Uterus (tissue), 4 donors: ENCODE results near the gene DENND6A. TPM values are rescaled to one million over a fixed set of nuclear protein-coding genes. Genes with fewer than 3 reads are reported as not detected.
"Not testable (repeated sequence)": the region's sequence is repeated elsewhere in the genome, so short reads cannot be mapped to it uniquely, and the experiment has no call there.

Experiments
- DNase-seq, 2 donors: peaks; one replicate each; pipeline ENCODE4 v3.0.0-alpha.2; 2019 to 2020
- H3K27ac ChIP-seq, 2 donors: fragments of 200-600 bp; sonication (generic); 1 replicate in 1 of 2; 2 replicates in 1 of 2; pipeline ENCODE4 v1.5.1; 2016 to 2018
- H3K27me3 ChIP-seq, 2 donors: fragments of 200-600 bp; sonication (generic); one replicate each; pipeline ENCODE4 v1.5.1; 2018 to 2019; ENCODE audit warnings: control low read depth in 1 of 2
- H3K36me3 ChIP-seq, 2 donors: fragments of 200-600 bp; sonication (generic); one replicate each; pipeline ENCODE4 v1.5.1; 2019; ENCODE audit warnings: control low read depth in 1 of 2
- H3K4me1 ChIP-seq, 2 donors: fragments of 200-600 bp; sonication (generic); one replicate each; pipeline ENCODE4 v1.5.1; 2018 to 2019; ENCODE audit warnings: control low read depth in 1 of 2
- H3K4me3 ChIP-seq, 2 donors: fragments of 200-600 bp; sonication (generic); 1 replicate in 1 of 2; 2 replicates in 1 of 2; pipeline ENCODE4 v1.5.1; 2018 to 2019; ENCODE audit warnings: mild to moderate bottlenecking in 1 of 2
- H3K9me3 ChIP-seq, 2 donors: fragments of 200-600 bp; sonication (generic); one replicate each; pipeline ENCODE4 v1.5.1; 2019; ENCODE audit warnings: control low read depth in 1 of 2
- CTCF ChIP-seq, 4 experiments: fragments of 200-600 bp in 2 of 4; fragments of 450-650 bp in 2 of 4; sonication (generic) in 2 of 4; IDR thresholded peaks; one replicate each; pipeline ENCODE4 v1.5.1; 2016 to 2019; ENCODE audit warnings: antibody characterized with exemption in 4 of 4, mild to moderate bottlenecking in 2 of 4, moderate library complexity in 1 of 4
- POLR2A ChIP-seq, 2 donors: fragments of 450-650 bp; IDR thresholded peaks; one replicate each; pipeline ENCODE4 v1.6.1; 2016; ENCODE audit warnings: antibody characterized with exemption in 2 of 2, mild to moderate bottlenecking in 1 of 2, moderate library complexity in 1 of 2
- intact Hi-C: fragments of 100-400 bp; cut with DNase I; formaldehyde crosslinking; loops from one replicate; pipeline ENCODE4 v1.15.1; 2023; ENCODE audit warnings: low total_unique reads
- total RNA-seq, 4 donors: library from RNA; depleted of rRNA in 3 of 4; stranded (reverse); fragments of >200 nt in 3 of 4; gene quantifications; one replicate each; pipeline versions ENCODE4 v1.1.0 to v1.2.4, GENCODE V29; 2014 to 2023
- donor health status: DM: yes; HTN: yes; CAD: no.

The DENND6A gene
- total RNA-seq, 4 donors from 2014 or later: 11.5 to 65.8 (median 40.4) TPM

DNA sequence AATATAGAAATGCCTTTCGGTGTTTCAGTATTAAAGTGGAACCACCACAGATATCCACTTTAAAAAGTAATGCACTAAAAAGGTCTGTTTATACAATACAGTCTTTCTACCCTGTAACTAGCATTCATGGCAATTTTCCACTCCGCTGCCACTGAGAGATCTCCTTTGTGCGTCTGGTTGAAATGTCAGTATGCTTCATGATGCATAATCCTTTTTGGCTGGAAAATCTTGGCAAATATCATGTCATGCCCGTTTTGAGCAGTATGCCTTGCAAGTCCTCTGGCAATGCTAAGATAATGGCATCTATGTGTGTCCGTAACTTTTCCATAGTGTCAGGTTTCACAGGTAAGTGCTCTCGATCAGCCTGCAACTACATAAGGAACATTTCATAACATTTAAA lies 64.9 kb downstream of the DENND6A start:
- no peak for TF ChIP-seq POLR2A (IDR thresholded peaks at IDR 0.05)
- TF ChIP-seq CTCF (IDR thresholded peaks at IDR 0.05): no peak
- Histone ChIP-seq H3K4me3 (no peak overlapping the region), H3K27me3 (no peaks in the 10 kb centered on the region), H3K9me3 (no peaks in the 10 kb centered on the region), H3K4me1 (no peaks in the 10 kb centered on the region), H3K36me3 (no peaks in the 10 kb centered on the region), H3K27ac (no peak overlapping the region)
- DNase-seq: no peak
- intact Hi-C loops: no loop called here

- H3K27ac ChIP-seq: no peak overlapping the region
- no peaks in the 10 kb centered on the region for H3K36me3 ChIP-seq
- no peaks in the 10 kb centered on the region for H3K9me3 ChIP-seq
- no peak overlapping the region for H3K4me3 ChIP-seq
- no peak for DNase-seq
- no peaks in the 10 kb centered on the region for H3K4me1 ChIP-seq
- H3K27me3 ChIP-seq: no peaks in the 10 kb centered on the region
- TF ChIP-seq CTCF (IDR thresholded peaks at IDR 0.05) (no peak), POLR2A (IDR thresholded peaks at IDR 0.05) (no peak)
- intact Hi-C loops: no loop called here
Measured at GRCh38 chr3:57624801-57625200, 68.1 kb downstream of the DENND6A start.

DNA sequence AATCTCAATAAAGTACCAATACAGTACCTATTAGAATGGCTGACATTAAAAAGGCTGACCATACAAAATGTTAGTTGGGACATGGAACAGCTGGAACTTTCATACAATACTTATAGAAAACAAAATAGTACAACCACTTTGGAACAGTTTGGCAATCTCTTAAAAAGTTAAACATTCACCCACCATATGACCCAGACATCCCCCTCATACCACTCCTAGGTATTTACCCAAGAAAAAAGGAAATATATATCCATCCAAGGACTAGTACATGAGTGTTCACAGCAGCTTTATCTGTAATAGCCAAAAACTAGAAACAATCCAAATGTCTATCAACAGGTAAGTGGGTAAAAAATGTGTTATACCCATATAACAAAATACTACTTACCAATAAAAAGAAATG lies 70.5 kb downstream of the DENND6A start:
- intact Hi-C loops: no loop called here
- Histone ChIP-seq H3K36me3 (no peaks in the 10 kb centered on the region), H3K4me3 (no peak overlapping the region), H3K9me3 (no peaks in the 10 kb centered on the region), H3K4me1 (no peaks in the 10 kb centered on the region), H3K27me3 (no peaks in the 10 kb centered on the region), H3K27ac (no peak overlapping the region)
- no peak for TF ChIP-seq POLR2A (IDR thresholded peaks at IDR 0.05)
- no peak for TF ChIP-seq CTCF (IDR thresholded peaks at IDR 0.05)
- DNase-seq: no peak

DNA sequence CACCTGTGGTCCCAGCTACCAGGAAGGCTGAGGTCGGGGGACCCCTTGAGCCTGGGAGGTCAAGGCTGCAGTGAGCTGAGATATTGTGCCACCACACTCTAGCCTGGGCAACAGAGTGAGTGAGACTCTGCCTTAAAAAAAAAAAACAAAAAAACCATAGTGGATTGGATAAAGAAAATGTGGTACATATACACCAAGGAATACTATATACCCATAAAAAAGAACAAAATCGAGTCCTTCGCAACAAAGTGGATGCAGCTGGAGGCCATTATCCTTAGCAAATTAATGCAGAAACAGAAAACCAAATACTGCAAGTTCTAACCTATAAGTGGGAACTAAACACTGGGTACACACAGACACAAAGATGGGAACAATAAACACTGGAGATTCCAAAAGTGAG lies 75.1 kb downstream of the DENND6A start:
- Histone ChIP-seq H3K27me3 (no peaks in the 10 kb centered on the region), H3K27ac (no peak overlapping the region), H3K9me3 (no peaks in the 10 kb centered on the region), H3K4me3 (no peak overlapping the region), H3K4me1 (no peaks in the 10 kb centered on the region), H3K36me3 (no peaks in the 10 kb centered on the region)
- intact Hi-C loops: no loop called here
- no peak for DNase-seq
- no peak for TF ChIP-seq POLR2A (IDR thresholded peaks at IDR 0.05)
- no peak for TF ChIP-seq CTCF (IDR thresholded peaks at IDR 0.05)

- DNase-seq: no peak
- H3K4me3 ChIP-seq: no peak overlapping the region
- no peaks in the 10 kb centered on the region for H3K4me1 ChIP-seq
- intact Hi-C loops: no loop called here
- H3K27me3 ChIP-seq: no peaks in the 10 kb centered on the region
- H3K9me3 ChIP-seq: no peaks in the 10 kb centered on the region
- no peaks in the 10 kb centered on the region for H3K36me3 ChIP-seq
- H3K27ac ChIP-seq: no peak overlapping the region
- TF ChIP-seq CTCF (IDR thresholded peaks at IDR 0.05) (no peak), POLR2A (IDR thresholded peaks at IDR 0.05) (no peak)
Measured at GRCh38 chr3:57616233-57616632, 76.6 kb downstream of the DENND6A start.

GRCh38 chr3:57611870-57612269 lies 81.0 kb downstream of the DENND6A start:
- H3K27me3 ChIP-seq, DNase-seq, H3K9me3 ChIP-seq, H3K27ac ChIP-seq, H3K4me3 ChIP-seq, H3K36me3 ChIP-seq, H3K4me1 ChIP-seq, intact Hi-C loops: not testable (repeated sequence)
